ENCODE results near the gene HSD17B14.
"Not testable (repeated sequence)": the region's sequence is repeated elsewhere in the genome, so short reads cannot be mapped to it uniquely, and the experiment has no call there.

HSD17B14 gene

DNA sequence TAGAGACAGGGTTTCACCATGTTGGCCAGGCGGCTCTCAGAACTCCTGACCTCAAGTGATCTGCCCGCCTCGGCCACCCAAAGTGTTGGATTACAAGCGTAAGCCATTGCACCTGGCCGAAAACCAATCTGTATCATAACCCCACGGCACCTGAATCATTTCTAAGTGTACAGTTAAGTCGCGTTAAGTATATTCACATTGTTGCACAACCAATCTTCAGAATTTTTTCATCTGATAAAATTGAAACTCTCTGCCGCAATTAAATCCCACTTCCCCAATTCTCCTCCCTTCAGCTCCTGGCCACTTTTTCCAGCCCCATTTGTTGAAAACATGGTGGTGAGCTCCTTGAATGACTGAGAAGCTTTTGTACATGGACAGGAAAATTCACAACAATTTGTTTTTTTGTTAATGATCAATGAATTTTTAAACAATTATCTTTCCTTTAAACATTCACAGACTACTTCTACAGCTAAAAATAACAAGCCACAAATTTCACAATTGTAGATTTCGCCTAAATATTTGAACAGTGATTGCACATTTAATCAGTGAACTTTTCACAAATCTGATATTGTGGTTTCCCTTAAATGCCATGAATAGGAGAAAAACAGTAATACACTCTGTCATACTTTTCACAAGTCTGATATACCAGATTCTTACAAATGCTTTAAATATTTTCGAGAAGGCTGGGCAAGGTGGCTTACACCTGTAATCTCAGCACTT, 67.1 kb downstream of the HSD17B14 start:
- Histone ChIP-seq H3K4me3 (no peak overlapping the region), H3K27ac (no peak overlapping the region)
- DNase-seq (ENCODE audit: low spot score), result no peak
- TF ChIP-seq, protein P1, sequence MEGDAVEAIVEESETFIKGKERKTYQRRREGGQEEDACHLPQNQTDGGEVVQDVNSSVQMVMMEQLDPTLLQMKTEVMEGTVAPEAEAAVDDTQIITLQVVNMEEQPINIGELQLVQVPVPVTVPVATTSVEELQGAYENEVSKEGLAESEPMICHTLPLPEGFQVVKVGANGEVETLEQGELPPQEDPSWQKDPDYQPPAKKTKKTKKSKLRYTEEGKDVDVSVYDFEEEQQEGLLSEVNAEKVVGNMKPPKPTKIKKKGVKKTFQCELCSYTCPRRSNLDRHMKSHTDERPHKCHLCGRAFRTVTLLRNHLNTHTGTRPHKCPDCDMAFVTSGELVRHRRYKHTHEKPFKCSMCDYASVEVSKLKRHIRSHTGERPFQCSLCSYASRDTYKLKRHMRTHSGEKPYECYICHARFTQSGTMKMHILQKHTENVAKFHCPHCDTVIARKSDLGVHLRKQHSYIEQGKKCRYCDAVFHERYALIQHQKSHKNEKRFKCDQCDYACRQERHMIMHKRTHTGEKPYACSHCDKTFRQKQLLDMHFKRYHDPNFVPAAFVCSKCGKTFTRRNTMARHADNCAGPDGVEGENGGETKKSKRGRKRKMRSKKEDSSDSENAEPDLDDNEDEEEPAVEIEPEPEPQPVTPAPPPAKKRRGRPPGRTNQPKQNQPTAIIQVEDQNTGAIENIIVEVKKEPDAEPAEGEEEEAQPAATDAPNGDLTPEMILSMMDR (IDR thresholded peaks at IDR 0.05), result no peak

DNA sequence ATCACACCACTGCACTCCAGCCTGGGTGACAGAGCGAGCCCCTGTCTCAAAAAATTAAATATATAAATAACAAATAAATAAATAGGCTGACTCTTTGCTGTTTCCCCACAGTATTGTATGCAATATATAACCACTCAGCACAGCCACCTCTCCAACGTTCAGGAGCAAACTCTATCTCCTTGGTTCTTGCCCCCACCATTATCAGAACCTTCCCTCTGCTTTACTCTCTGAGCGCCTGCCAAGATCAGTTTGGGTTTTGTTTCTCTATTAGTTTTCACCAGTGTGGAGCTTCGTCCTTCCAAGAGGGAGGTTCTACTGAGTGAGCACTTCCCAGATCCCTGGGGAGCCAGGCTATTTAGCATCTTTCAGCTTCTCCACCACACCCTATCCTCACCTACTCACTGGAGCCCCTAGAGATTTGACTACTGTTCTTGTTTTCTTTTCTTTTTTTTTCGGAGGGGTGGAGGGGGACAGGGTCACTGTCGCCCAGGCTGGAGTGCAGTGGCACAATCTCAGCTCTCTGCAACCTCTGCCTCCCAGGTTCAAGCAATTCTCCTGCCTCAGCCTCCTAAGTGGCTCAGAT, 68.0 kb downstream of the HSD17B14 start:
- not testable (repeated sequence) for H3K27ac ChIP-seq; DNase-seq (ENCODE audit: low spot score); H3K4me3 ChIP-seq

DNA sequence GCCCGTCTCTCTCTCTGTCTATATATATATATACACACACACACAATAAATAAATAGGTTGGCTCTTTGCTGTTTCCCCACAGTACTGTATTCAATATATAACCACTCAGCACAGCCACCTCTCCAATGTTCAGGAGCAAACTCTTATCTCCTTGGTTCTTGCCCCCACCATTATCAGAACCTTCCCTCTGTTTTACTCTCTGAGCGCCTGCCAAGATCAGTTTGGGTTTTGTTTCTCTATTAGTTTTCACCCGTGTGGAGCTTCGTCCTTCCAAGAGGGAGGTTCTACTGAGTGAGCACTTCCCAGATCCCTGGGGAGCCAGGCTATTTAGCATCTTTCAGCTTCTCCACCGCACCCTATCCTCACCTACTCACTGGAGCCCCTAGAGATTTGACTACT, 70.5 kb downstream of the HSD17B14 start:
- H3K4me3 ChIP-seq; H3K27ac ChIP-seq; DNase-seq (ENCODE audit: low spot score): not testable (repeated sequence)
